Neural cell (in vitro differentiated cells): ENCODE results near the gene LRRN4CL. TPM values are rescaled to one million over a fixed set of nuclear protein-coding genes. Genes with fewer than 3 reads are reported as not detected.

Source experiments
- H2AFZ ChIP-seq: fragments of 200-600, 300-800 bp; sonication (generic), shearing (Covaris generic); 2 replicates; pipeline ENCODE4 v1.6.0; 2014; ENCODE audit warnings: low read depth, mild to moderate bottlenecking, antibody characterized with exemption, low read length, moderate library complexity
- H3F3A ChIP-seq: fragments of 200-600 bp; shearing (Covaris generic); 2 replicates; pipeline ENCODE4 v1.6.1; 2016; ENCODE audit warnings: mild to moderate bottlenecking, moderate library complexity, mixed read lengths, antibody characterized with exemption, low read length; ENCODE audit not compliant: insufficient read depth, poor library complexity, severe bottlenecking
- H3K27ac ChIP-seq: fragments of 200-600, 300-800 bp; sonication (generic), shearing (Covaris generic); 2 replicates; pipeline ENCODE4 v1.5.1; 2014; ENCODE audit warnings: mild to moderate bottlenecking, low read length, moderate library complexity
- H3K27me3 ChIP-seq: fragments of 300-800, 200-600 bp; sonication (generic), shearing (Covaris generic); 2 replicates; pipeline ENCODE4 v1.6.0; 2014; ENCODE audit warnings: mild to moderate bottlenecking, low read depth, low read length, moderate library complexity; ENCODE audit not compliant: insufficient read depth
- H3K36me3 ChIP-seq: fragments of 300-800, 200-600 bp; sonication (generic), shearing (Covaris generic); 2 replicates; pipeline ENCODE4 v1.5.1; 2014; ENCODE audit warnings: mild to moderate bottlenecking, antibody characterized with exemption, low read length, moderate library complexity; ENCODE audit not compliant: insufficient read depth
- H3K4me2 ChIP-seq: fragments of 300-800, 200-600 bp; sonication (generic), shearing (Covaris generic); 2 replicates; pipeline ENCODE4 v1.6.0; 2014; ENCODE audit warnings: mild to moderate bottlenecking, low read length
- H3K4me3 ChIP-seq: fragments of 300-800, 200-600 bp; sonication (generic), shearing (Covaris generic); 2 replicates; pipeline ENCODE4 v1.5.1; 2014; ENCODE audit warnings: mild to moderate bottlenecking, low read length, moderate library complexity
- H3K79me2 ChIP-seq: fragments of 200-600 bp; shearing (Covaris generic); replicated peaks from 2 replicates; pipeline ENCODE4 v1.6.0; 2014; ENCODE audit warnings: mild to moderate bottlenecking, low read length, moderate library complexity; ENCODE audit not compliant: insufficient read depth
- H3K9ac ChIP-seq: fragments of 300-800, 200-600 bp; sonication (generic), shearing (Covaris generic); 2 replicates; pipeline ENCODE4 v1.6.1; 2016; ENCODE audit warnings: mild to moderate bottlenecking, low read length, mixed read lengths
- H3K9me2 ChIP-seq: fragments of 200-600 bp; shearing (Covaris generic); 2 replicates; pipeline ENCODE4 v1.6.1; 2016; ENCODE audit warnings: mild to moderate bottlenecking, low read length, mixed read lengths; ENCODE audit not compliant: insufficient read depth
- H3K9me3 ChIP-seq: fragments of 200-600, 300-800 bp; sonication (generic), shearing (Covaris generic); 2 replicates; pipeline ENCODE4 v1.6.1; 2016; ENCODE audit warnings: mild to moderate bottlenecking, mixed run types, low read length, moderate library complexity, mixed read lengths
- H4K20me1 ChIP-seq: fragments of 200-600 bp; shearing (Covaris generic); 2 replicates; pipeline ENCODE4 v1.6.1; 2016; ENCODE audit warnings: mild to moderate bottlenecking, mixed run types; ENCODE audit not compliant: insufficient read depth
- CTCF ChIP-seq: fragments of 450-650 bp; IDR thresholded peaks from 2 replicates; pipeline ENCODE4 v1.5.1; 2014; ENCODE audit warnings: antibody characterized with exemption, mild to moderate bottlenecking, moderate library complexity; ENCODE audit not compliant: poor library complexity, severe bottlenecking
- EP300 ChIP-seq: fragments of 450-650 bp; conservative IDR thresholded peaks from 2 replicates; pipeline ENCODE4 v1.6.1; 2014; ENCODE audit warnings: antibody characterized with exemption, mild to moderate bottlenecking, moderate library complexity; ENCODE audit not compliant: poor library complexity, severe bottlenecking
- EZH2 ChIP-seq: fragments of 200-600, 300-800 bp; shearing (Covaris generic), sonication (generic); IDR thresholded peaks from 2 replicates; pipeline ENCODE4 v1.6.1; 2014; ENCODE audit warnings: antibody characterized with exemption, low read length, borderline replicate concordance, mild to moderate bottlenecking; ENCODE audit not compliant: insufficient read depth, poor library complexity, severe bottlenecking
- MXI1 ChIP-seq: fragments of 450-650 bp; conservative IDR thresholded peaks from 2 replicates; pipeline ENCODE4 v1.6.1; 2014; ENCODE audit warnings: antibody characterized with exemption, mild to moderate bottlenecking; ENCODE audit not compliant: poor library complexity, severe bottlenecking
- POLR2AphosphoS5 ChIP-seq: IDR thresholded peaks from 2 replicates; pipeline ENCODE4 v1.6.1; 2012
- RAD21 ChIP-seq: fragments of 450-650 bp; conservative IDR thresholded peaks from 2 replicates; pipeline ENCODE4 v1.6.1; 2014; ENCODE audit warnings: antibody characterized with exemption, mild to moderate bottlenecking, moderate library complexity
- REST ChIP-seq: IDR thresholded peaks from 2 replicates; pipeline ENCODE4 v1.6.1; 2012; ENCODE audit warnings: borderline replicate concordance
- SMC3 ChIP-seq: fragments of 450-650 bp; conservative IDR thresholded peaks from 2 replicates; pipeline ENCODE4 v1.6.1; 2014; ENCODE audit warnings: antibody characterized with exemption, mild to moderate bottlenecking, moderate library complexity; ENCODE audit not compliant: poor library complexity
- TAF1 ChIP-seq: IDR thresholded peaks from 2 replicates; pipeline ENCODE4 v1.6.1; 2012; ENCODE audit warnings: low read depth
- polyA plus RNA-seq: library from polyadenylated mRNA; depleted of rRNA; stranded (reverse); fragments of >200 nt; gene quantifications from 2 replicates; pipeline ENCODE4 v1.2.3, GENCODE V29; 2014

LRRN4CL gene
- polyA plus RNA-seq, 1 donor from 2014 or later = 0.82 TPM

- Histone ChIP-seq H3K4me3 (no peak overlapping the region), H3K4me2 (no peak overlapping the region)
These were observed 1.6 kb downstream of the LRRN4CL start for GRCh38 chr11:62687508-62688396.

GRCh38 chr11:62682518-62682917, 6.8 kb downstream of the LRRN4CL start:
- H3K36me3 ChIP-seq = no peaks in the 10 kb centered on the region
- peaks cover 8% of the 10 kb centered on the region for H3K79me2 ChIP-seq
- no peak overlapping the region for H3K9ac ChIP-seq
- H3K27me3 ChIP-seq = no peaks in the 10 kb centered on the region
- no peak overlapping the region for H2AFZ ChIP-seq
- H4K20me1 ChIP-seq = no peaks in the 10 kb centered on the region
- no peaks in the 10 kb centered on the region for H3F3A ChIP-seq
- H3K4me2 ChIP-seq = no peak overlapping the region
- TF ChIP-seq EZH2 (no peak), REST (no peak), SMC3 (no peak), MXI1 (no peak), EP300 (no peak), RAD21 (no peak)
- no peaks in the 10 kb centered on the region for H3K9me2 ChIP-seq
- H3K4me3 ChIP-seq = no peak overlapping the region
- H3K27ac ChIP-seq = no peak overlapping the region
- no peaks in the 10 kb centered on the region for H3K9me3 ChIP-seq

More at GRCh38 chr11:62687508-62688396, 1.6 kb downstream of the LRRN4CL start:
- TF ChIP-seq EP300 (no peak), RAD21 (no peak)
- Histone ChIP-seq H3K27me3 (no peaks in the 10 kb centered on the region), H2AFZ (no peak overlapping the region), H3K9me3 (no peaks in the 10 kb centered on the region), H4K20me1 (no peaks in the 10 kb centered on the region), H3K9ac (no peak overlapping the region), H3K36me3 (no peaks in the 10 kb centered on the region), H3F3A (no peaks in the 10 kb centered on the region), H3K9me2 (no peaks in the 10 kb centered on the region), H3K27ac (no peak overlapping the region), H3K79me2 (no peaks in the 10 kb centered on the region)

GRCh38 chr11:62680825-62681240, 8.5 kb downstream of the LRRN4CL start:
- Histone ChIP-seq H3K27ac (no peak overlapping the region), H3K36me3 (no peaks in the 10 kb centered on the region), H3K79me2 (peaks cover 8% of the 10 kb centered on the region), H3K4me2 (no peak overlapping the region), H3K9me3 (no peaks in the 10 kb centered on the region), H3F3A (no peaks in the 10 kb centered on the region), H3K9me2 (no peaks in the 10 kb centered on the region), H4K20me1 (no peaks in the 10 kb centered on the region), H3K27me3 (no peaks in the 10 kb centered on the region), H3K4me3 (no peak overlapping the region), H2AFZ (no peak overlapping the region), H3K9ac (no peak overlapping the region)
- no peak for TF ChIP-seq EP300
- no peak for TF ChIP-seq EZH2
- no peak for TF ChIP-seq POLR2AphosphoS5
- TF ChIP-seq TAF1 = no peak
- no peak for TF ChIP-seq REST
- peak; percentile 57 for TF ChIP-seq CTCF
- TF ChIP-seq RAD21 = peak; percentile 47
- TF ChIP-seq MXI1 = no peak
- peak; percentile 33 for TF ChIP-seq SMC3
